H1 (cell line): ENCODE data around the gene KATNAL2. TPM values are rescaled to one million over a fixed set of nuclear protein-coding genes. Genes with fewer than 3 reads are reported as not detected.

Source experiments
- GTF2F1 ChIP-seq: IDR thresholded peaks from 2 replicates; pipeline ENCODE4 v1.6.1; 2012; ENCODE audit warnings: low read depth, low read length, improper control_type of control experiment, borderline replicate concordance
- SIN3A ChIP-seq, 2 experiments: IDR thresholded peaks in 1 of 2; conservative IDR thresholded peaks in 1 of 2; 2 replicates each; pipeline ENCODE4 v1.6.1; 2011 to 2012; ENCODE audit warnings: low read length in 2 of 2, improper control_type of control experiment in 1 of 2, low read depth in 1 of 2, mild to moderate bottlenecking in 1 of 2
- polyA plus RNA-seq, 7 experiments: library from polyadenylated mRNA; depleted of rRNA in 3 of 7; stranded (reverse) in 5 of 7; unstranded in 2 of 7; fragments of >200 nt in 5 of 7; fragments of 200-250 nt in 2 of 7; gene quantifications; 1 replicate in 5 of 7; 2 replicates in 1 of 7; 4 replicates in 1 of 7; pipeline versions ENCODE4 v1.2.1 to v1.2.3, GENCODE V29; 2011 to 2013; ENCODE audit warnings: missing spikeins in 2 of 7, mixed read lengths in 2 of 7
- total RNA-seq: library from RNA; stranded (reverse); fragmentation: NEBNext Ultra II Directional; extraction: Animal tissue kit (Norgen Biotek cat#: 25700); gene quantifications from 2 replicates; pipeline ENCODE4 v1.2.1, GENCODE V29; 2021
- TF ChIP-seq, protein P1 (sequence below), 3 experiments: IDR thresholded peaks; 1 replicate in 2 of 3; 2 replicates in 1 of 3; pipeline versions ENCODE4 v1.5.1 to v1.6.1; 2011; ENCODE audit warnings: low read length in 3 of 3, mild to moderate bottlenecking in 3 of 3, inconsistent platforms in 2 of 3, low read depth in 1 of 3, moderate library complexity in 1 of 3; ENCODE audit not compliant: insufficient read depth in 1 of 3; ENCODE audit errors: control extremely low read depth in 1 of 3

The KATNAL2 gene
- total and polyA plus RNA-seq, 2 of the 8 experiments (the other 6 are each of a cell fraction or from before 2014, with no cell fraction given) = 10.0 to 15.2 TPM

DNA sequence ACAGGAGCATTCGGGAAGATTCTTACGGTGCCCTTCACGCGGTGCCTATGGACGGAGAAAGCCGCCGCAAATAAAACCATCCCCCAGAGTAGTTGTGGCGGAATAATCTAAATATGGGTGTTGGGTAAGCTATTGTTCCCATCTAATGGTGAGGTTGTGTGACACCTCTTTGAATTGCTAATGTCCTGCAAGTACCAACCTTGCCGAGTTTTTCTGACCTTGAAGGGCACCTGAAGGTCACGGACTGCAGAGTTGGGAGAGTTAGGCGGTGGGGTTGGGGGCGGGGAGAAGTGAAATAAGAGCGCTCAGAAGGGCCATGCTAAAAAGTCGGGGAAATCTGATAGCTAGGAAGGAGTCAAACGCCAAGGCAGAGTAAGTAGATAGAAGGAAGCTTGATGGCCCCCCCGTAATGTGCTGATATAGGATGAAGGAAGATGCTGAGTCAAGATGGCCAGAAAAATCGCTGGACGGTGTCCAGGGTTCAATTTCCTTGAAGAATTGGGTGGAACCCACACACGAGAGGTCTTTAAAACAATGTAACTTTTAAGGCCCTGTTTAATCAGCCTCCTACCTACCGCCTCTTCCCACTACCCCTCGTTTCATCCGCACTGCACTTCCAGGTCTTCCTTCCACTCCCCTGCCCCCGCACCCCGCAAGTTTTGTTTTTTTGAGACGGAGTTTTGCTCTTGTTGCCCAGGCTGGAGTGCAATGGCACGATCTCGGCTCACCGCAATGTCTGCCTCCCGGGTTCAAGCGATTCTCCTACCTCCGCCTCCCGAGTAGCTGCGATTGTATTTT, 600 bp downstream of the KATNAL2 start (continued):
- TF ChIP-seq GTF2F1 (no peak), SIN3A (conservative IDR thresholded peaks at IDR 0.05 in 1 of 2, IDR thresholded peaks at IDR 0.05 in 1 of 2; ENCODE audit: low read depth in 1 of 2, low read length in 2 of 2) (no peak)
- TF ChIP-seq, protein P1, sequence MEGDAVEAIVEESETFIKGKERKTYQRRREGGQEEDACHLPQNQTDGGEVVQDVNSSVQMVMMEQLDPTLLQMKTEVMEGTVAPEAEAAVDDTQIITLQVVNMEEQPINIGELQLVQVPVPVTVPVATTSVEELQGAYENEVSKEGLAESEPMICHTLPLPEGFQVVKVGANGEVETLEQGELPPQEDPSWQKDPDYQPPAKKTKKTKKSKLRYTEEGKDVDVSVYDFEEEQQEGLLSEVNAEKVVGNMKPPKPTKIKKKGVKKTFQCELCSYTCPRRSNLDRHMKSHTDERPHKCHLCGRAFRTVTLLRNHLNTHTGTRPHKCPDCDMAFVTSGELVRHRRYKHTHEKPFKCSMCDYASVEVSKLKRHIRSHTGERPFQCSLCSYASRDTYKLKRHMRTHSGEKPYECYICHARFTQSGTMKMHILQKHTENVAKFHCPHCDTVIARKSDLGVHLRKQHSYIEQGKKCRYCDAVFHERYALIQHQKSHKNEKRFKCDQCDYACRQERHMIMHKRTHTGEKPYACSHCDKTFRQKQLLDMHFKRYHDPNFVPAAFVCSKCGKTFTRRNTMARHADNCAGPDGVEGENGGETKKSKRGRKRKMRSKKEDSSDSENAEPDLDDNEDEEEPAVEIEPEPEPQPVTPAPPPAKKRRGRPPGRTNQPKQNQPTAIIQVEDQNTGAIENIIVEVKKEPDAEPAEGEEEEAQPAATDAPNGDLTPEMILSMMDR (IDR thresholded peaks at IDR 0.05; ENCODE audit: control extremely low read depth in 1 of 3, insufficient read depth in 1 of 3, low read depth in 1 of 3, low read length in 3 of 3) = no peak
